Femur (tissue), 1 donor: ENCODE data around the gene RARA.
"Not testable (repeated sequence)": the region's sequence is repeated elsewhere in the genome, so short reads cannot be mapped to it uniquely, and the experiment has no call there.

Experiments
- DNase-seq: peaks from one replicate; pipeline ENCODE4 v3.0.0-alpha.2; 2017

RARA gene

GRCh38 chr17:40382251-40382650 lies 73.3 kb downstream of the RARA start:
- DNase-seq, result no peak

DNA sequence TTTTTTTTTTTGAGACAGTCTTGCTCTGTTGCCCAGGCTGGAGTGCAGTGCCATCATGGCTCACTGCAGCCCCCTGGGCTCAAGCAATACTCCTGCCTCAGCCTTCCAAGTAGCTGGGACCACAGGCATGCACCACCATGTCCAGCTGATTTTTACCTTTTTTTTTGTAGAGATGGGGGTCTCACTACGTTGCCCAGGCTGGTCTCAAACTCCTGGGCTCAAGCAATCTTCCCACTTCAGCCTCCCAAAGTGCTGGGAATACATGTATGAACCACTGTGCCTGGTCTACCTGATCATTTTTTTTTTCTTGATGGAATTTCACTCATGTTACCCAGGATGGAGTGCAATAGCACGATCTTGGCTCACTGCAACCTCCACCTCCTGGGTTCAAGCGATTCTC lies 77.6 kb downstream of the RARA start:
- DNase-seq, result not testable (repeated sequence)

GRCh38 chr17:40399185-40399584 lies 90.2 kb downstream of the RARA start:
- no peak for DNase-seq

DNA sequence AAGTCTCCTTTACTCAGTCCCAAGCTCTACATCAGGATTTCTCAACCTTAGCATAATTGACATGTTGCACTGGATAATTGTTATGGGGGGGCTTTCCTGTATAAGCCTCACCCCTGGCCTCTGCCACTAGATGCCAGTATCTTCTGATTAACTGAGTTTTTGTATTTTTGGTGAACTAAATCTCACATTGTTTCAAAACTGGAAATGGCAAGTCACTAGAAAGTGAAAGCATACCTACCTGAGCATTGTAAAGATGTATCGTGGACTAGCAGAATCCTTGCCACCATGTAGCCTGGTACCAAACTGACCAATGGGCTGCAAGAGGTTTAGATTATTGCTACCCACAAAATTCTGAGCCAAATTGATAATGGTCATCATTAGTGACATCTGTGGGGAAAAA lies 93.7 kb downstream of the RARA start:
- no peak for DNase-seq

DNA sequence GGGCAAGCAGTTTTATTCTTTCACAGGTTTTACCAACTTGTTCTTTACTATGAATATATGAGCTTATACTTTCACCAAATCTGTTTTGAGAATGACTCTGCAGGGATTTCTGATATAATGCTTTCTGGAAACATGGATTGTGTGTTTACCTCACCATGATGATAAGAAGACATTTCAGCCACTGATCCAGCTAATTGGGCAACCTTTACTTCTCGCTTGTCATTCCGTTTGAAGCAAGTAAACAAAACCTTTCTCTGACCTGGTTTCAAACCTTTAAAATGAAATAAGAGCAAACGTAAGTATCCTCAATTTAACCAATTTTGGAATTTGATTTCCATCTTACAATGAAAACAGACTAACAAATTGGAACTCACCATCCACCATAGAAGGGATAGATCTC lies 95.0 kb downstream of the RARA start:
- no peak for DNase-seq
